Neural crest cell (in vitro differentiated cells): ENCODE measurements around the gene CALN1. TPM values are rescaled to one million over a fixed set of nuclear protein-coding genes. Genes with fewer than 3 reads are reported as not detected.
"Not testable (repeated sequence)": the region's sequence is repeated elsewhere in the genome, so short reads cannot be mapped to it uniquely, and the experiment has no call there.

Source experiments
- DNase-seq: peaks from one replicate; pipeline ENCODE4 v3.0.0; 2021; ENCODE audit warnings: low read depth, mixed read lengths, low spot score
- H3K27ac Mint-ChIP-seq: one replicate; pipeline ENCODE4 v1.8.0; 2021; ENCODE audit warnings: mild to moderate bottlenecking, mixed read lengths; ENCODE audit not compliant: unreplicated experiment
- H3K27me3 Mint-ChIP-seq: 2 replicates; pipeline ENCODE4 v1.8.0; 2021; ENCODE audit warnings: low read depth, mild to moderate bottlenecking, mixed read lengths
- H3K36me3 Mint-ChIP-seq: 2 replicates; pipeline ENCODE4 v1.8.0; 2021; ENCODE audit warnings: low read depth, mild to moderate bottlenecking, mixed read lengths
- H3K4me1 Mint-ChIP-seq: 2 replicates; pipeline ENCODE4 v1.8.0; 2021; ENCODE audit warnings: mixed read lengths
- H3K4me3 Mint-ChIP-seq: one replicate; pipeline ENCODE4 v1.8.0; 2021; ENCODE audit warnings: mild to moderate bottlenecking, mixed read lengths
- H3K9me3 Mint-ChIP-seq: 2 replicates; pipeline ENCODE4 v1.8.0; 2021; ENCODE audit warnings: mixed read lengths
- total RNA-seq: library from RNA; stranded (reverse); gene quantifications from 2 replicates; pipeline ENCODE4 v1.2.1, GENCODE V29; 2021
- TF ChIP-seq, protein P1 (sequence below): fragments of 200-600 bp; sonication (generic); conservative IDR thresholded peaks from 2 replicates; pipeline ENCODE4 v1.5.0; 2021; ENCODE audit warnings: antibody characterized with exemption, mild to moderate bottlenecking

The CALN1 gene
- total RNA-seq, 1 donor from 2014 or later = 0.51 TPM

DNA sequence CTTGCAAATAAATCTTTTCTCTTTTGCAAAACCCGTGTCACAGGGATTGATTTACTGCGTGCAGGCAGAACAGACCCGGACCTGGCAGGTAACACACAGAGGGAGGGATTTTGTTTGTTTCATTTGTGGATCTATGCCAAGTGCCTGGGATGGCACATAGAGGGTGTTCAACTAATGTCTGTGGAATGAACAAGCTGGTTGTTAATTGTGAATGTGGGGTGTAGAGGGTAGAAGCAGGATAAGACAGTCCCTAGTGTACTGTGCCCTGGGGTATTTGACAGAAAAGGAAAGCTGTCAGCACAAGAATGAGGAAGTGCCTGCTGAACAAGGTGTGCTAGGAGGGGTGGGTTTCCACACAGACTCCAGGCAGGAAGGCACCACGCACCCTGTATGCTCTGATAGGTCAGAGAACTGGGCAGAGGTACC lies 331.8 kb downstream of the CALN1 start:
- peaks cover 4% of the 10 kb centered on the region for H3K9me3 Mint-ChIP-seq
- H3K27ac Mint-ChIP-seq = peak overlapping the region; percentile 59
- TF ChIP-seq, protein P1, sequence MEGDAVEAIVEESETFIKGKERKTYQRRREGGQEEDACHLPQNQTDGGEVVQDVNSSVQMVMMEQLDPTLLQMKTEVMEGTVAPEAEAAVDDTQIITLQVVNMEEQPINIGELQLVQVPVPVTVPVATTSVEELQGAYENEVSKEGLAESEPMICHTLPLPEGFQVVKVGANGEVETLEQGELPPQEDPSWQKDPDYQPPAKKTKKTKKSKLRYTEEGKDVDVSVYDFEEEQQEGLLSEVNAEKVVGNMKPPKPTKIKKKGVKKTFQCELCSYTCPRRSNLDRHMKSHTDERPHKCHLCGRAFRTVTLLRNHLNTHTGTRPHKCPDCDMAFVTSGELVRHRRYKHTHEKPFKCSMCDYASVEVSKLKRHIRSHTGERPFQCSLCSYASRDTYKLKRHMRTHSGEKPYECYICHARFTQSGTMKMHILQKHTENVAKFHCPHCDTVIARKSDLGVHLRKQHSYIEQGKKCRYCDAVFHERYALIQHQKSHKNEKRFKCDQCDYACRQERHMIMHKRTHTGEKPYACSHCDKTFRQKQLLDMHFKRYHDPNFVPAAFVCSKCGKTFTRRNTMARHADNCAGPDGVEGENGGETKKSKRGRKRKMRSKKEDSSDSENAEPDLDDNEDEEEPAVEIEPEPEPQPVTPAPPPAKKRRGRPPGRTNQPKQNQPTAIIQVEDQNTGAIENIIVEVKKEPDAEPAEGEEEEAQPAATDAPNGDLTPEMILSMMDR = no peak
- no peaks in the 10 kb centered on the region for H3K36me3 Mint-ChIP-seq
- H3K4me3 Mint-ChIP-seq = no peak overlapping the region
- no peak for DNase-seq
- H3K4me1 Mint-ChIP-seq = peaks cover 4% of the 10 kb centered on the region
- H3K27me3 Mint-ChIP-seq = no peaks in the 10 kb centered on the region

DNA sequence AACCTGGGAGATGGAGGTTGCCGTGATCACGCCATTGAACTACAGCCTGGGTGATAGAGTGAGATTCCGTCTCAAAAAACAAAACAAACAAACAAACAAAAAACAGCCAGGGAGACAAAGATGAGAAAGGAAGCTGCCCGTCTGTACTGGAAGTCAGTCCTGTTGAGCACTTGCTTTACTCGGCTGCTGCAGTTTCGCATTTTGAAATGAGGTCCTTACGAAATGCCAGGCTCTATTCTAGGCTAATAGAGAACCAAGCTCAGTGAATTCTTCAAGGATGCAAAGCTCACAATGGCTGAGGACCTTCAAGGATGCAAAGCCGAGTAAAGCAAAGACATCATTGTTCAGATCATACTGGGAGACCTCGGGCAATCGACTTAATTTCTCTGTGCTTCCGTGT lies 333.3 kb downstream of the CALN1 start:
- Mint-ChIP-seq H3K9me3 (peaks cover 4% of the 10 kb centered on the region), H3K36me3 (peaks cover 2% of the 10 kb centered on the region), H3K27ac (no peak overlapping the region), H3K4me3 (no peak overlapping the region), H3K27me3 (no peaks in the 10 kb centered on the region), H3K4me1 (peaks cover 4% of the 10 kb centered on the region)
- DNase-seq = no peak
- TF ChIP-seq, protein P1 = no peak

DNA sequence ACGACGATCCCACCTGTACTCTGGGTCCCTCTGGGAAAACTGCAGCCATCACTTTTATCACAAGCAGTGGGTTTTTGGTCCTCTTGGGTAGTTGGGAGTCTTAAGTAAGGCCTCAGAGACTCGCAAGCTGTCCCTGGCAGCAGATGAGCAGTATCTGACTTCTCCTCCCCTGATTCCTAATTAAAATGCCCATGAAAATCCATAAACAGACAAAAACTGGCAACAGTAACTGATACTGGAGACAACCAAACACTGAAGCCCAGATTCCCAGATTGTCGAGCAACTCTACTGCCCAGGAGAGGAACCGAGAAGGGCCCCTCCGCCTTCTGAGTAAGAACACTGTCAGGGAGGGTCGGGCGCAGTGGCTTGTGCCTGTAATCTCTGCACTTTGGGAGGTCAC lies 333.8 kb downstream of the CALN1 start:
- Mint-ChIP-seq H3K9me3 (peaks cover 4% of the 10 kb centered on the region), H3K4me1 (peaks cover 4% of the 10 kb centered on the region), H3K4me3 (no peak overlapping the region), H3K27me3 (no peaks in the 10 kb centered on the region), H3K36me3 (peaks cover 3% of the 10 kb centered on the region), H3K27ac (no peak overlapping the region)
- TF ChIP-seq, protein P1 = no peak
- no peak for DNase-seq

DNA sequence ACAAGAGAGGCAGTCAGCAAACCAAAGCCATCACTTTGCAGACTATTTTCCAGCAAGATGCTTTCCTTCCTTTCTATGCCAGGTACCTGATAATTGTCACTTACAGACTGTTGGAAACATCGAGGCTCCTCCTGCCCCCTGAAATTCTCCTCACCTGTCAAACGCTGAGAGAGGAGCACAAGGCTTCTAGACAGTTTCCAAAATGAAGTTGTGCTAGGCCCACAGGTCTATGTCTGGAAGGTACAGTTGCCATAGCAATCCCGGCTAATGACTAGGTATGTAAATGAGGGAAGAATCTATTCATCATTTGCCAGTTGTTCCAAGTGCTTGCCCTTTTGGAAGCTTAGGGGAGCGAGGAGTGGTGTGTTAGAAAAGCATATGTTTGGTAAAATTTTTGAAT lies 334.4 kb downstream of the CALN1 start:
- Mint-ChIP-seq H3K27ac (no peak overlapping the region), H3K27me3 (no peaks in the 10 kb centered on the region), H3K9me3 (peaks cover 6% of the 10 kb centered on the region), H3K4me1 (peaks cover 4% of the 10 kb centered on the region), H3K36me3 (peaks cover 3% of the 10 kb centered on the region), H3K4me3 (no peak overlapping the region)
- no peak for DNase-seq
- TF ChIP-seq, protein P1 = no peak

DNA sequence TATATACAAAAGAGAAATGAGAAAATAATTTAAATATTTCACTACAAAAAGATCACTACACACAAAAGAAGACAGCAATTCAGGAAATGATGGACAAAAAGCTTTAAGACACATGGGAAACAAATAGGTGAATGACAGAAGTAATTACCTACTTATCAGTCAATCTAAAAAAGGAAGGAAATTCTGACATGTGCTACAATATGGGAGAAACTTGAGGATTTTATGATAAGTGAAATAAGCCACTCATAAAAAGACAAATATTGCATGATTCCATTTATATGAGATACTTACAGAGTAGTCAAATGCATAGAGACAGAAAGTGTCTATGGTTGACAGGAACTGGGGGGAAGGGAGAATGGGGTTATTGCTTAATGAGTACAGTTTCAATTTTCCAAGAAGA lies 339.2 kb downstream of the CALN1 start:
- peaks cover 12% of the 10 kb centered on the region for H3K9me3 Mint-ChIP-seq
- peaks cover 3% of the 10 kb centered on the region for H3K36me3 Mint-ChIP-seq
- H3K27me3 Mint-ChIP-seq = peaks cover 4% of the 10 kb centered on the region
- H3K4me3 Mint-ChIP-seq = no peak overlapping the region
- DNase-seq = no peak
- H3K4me1 Mint-ChIP-seq = peaks cover 4% of the 10 kb centered on the region
- no peak overlapping the region for H3K27ac Mint-ChIP-seq
- TF ChIP-seq, protein P1 = no peak

DNA sequence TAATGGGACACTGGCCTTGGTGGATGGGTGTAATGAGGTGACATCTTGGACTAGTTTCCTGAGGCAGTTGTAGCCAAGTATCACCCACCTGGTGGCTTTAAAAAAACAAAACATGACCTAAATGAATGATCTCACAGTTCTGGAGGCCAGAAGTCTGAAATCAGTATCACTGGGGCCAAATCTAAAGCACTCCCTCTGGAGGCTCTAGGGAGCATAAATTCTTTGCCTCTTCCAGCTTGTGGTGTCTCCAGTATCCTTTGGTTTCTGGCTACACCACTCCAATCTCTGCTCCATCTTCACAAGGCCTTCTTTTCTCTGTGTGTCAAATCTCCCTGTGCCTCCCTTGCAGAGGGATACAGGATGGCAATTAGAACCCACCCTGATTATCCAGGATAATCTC lies 342.9 kb downstream of the CALN1 start:
- TF ChIP-seq, protein P1 = peak; percentile 25
- no peak for DNase-seq
- no peak overlapping the region for H3K27ac Mint-ChIP-seq
- H3K4me1 Mint-ChIP-seq = no peaks in the 10 kb centered on the region
- peaks cover 3% of the 10 kb centered on the region for H3K36me3 Mint-ChIP-seq
- H3K27me3 Mint-ChIP-seq = peaks cover 4% of the 10 kb centered on the region
- no peak overlapping the region for H3K4me3 Mint-ChIP-seq
- H3K9me3 Mint-ChIP-seq = peaks cover 8% of the 10 kb centered on the region

DNA sequence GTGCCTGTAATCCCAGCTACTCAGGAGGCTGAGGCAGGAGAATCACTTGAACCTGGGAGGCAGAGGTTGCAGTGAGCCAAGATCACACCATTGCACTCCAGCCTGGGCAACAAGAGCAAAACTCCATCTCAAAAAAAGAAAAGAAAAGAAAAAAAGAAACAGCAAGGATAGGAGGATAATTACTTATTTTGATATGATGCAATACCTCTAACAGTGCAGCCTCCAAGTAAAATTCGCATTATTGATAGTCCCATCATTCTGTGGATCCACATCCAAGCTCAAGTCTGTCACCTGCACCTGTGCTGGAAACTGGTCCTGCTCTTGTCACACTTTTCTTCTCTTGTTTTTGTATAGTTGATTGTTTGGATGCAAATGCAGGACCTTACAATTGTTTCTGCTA lies 346.4 kb downstream of the CALN1 start:
- H3K9me3 Mint-ChIP-seq, H3K4me1 Mint-ChIP-seq, H3K27me3 Mint-ChIP-seq, H3K4me3 Mint-ChIP-seq, H3K27ac Mint-ChIP-seq, H3K36me3 Mint-ChIP-seq, DNase-seq: not testable (repeated sequence)
